Hindlimb muscle (tissue), 1 donor: ENCODE data around the gene PTGR3. TPM values are rescaled to one million over a fixed set of nuclear protein-coding genes. Genes with fewer than 3 reads are reported as not detected.
"Not testable (repeated sequence)": the region's sequence is repeated elsewhere in the genome, so short reads cannot be mapped to it uniquely, and the experiment has no call there.

Experiments
- DNase-seq: peaks from one replicate; pipeline ENCODE4 v3.0.0-alpha.2; 2013
- polyA plus RNA-seq: library from polyadenylated mRNA; unstranded; fragments of 120-200 nt; gene quantifications from one replicate; pipeline ENCODE4 v1.2.1, GENCODE V29; 2013; ENCODE audit not compliant: insufficient read length

The PTGR3 gene
- polyA plus RNA-seq, 1 donor: 50.1 TPM

DNA sequence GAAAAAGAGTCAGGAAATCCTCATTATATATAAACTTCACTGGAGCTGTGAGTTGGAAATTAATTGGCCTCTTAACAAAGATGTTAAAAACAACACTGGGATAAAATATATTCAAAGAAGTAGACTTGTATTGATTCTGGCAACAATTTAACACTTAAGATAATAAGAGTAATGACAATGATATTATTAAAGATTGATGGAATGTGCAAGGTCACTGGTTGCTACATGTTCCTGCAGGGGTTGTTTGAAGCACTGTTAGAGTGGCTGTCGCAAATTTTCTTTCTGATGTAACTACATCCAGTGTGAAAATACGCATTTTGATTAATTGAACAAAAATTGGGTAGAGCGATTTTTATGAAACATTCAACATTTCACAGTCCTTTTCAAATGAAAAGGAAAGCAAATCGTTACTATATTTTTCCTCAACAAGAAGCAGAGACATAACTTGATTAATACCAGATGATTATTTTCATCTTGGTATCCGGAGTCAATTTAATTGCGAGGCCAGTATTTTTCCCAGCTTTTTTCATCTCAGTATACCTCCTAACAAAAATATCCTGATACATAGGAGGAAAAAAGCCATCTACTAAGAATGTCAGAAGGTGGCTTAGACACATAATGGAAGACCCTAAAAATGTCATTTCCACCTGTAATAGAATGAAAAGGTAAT is 6.1 kb downstream of the PTGR3 start:
- DNase-seq: no peak

- DNase-seq: peak; percentile 62
Observed at GRCh38 chr18:75201282-75202270, 7.4 kb downstream of the PTGR3 start.

GRCh38 chr18:75200605-75201280 is 8.2 kb downstream of the PTGR3 start:
- peak; percentile 50 for DNase-seq

- no peak for DNase-seq
Observed at GRCh38 chr18:75200071-75200470, 8.9 kb downstream of the PTGR3 start.

GRCh38 chr18:75199327-75199726 is 9.6 kb downstream of the PTGR3 start:
- DNase-seq: no peak

GRCh38 chr18:75198036-75198435 is 10.9 kb downstream of the PTGR3 start:
- DNase-seq: no peak

- no peak for DNase-seq
Observed at GRCh38 chr18:75192899-75193298, 16.0 kb downstream of the PTGR3 start.

DNA sequence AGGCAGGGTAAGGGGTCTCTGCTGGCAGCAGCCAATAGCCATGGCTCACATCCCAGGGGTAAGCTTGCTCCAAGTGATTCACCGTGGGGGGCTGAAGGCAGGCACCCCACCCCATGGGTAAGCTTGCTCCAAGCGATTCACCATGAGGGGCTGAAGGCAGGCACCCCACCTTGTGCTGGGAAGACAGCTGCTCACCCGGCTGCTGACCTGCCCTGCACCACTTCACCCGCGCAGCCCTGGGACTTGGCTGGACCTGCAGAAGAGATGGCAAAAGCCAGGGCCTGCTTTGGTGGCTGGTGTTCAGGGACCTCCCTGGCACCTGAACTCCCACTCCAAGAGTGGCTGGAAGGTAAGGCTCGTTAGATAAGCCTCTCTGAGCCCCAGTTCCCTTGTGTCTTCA is 19.2 kb downstream of the PTGR3 start:
- DNase-seq: no peak

DNA sequence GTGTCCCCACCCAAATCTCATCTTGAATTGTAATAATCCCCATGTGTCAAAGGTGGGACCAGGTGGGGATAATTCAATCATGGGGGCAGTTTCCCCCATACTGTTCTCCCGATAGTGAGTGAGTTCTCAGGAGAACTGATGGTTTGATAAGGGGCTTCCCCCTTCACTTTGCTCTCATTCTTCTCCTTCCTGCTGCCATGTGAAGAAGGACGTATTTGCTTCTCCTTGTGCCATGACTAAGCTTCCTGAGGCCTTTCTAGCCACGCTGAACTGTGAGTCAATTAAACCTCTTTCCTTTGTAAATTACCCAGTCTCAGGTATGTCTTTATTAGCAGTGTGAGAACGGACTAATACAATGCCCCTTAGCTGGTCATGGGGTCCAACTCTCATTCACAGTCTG is 21.2 kb downstream of the PTGR3 start:
- DNase-seq: not testable (repeated sequence)

DNA sequence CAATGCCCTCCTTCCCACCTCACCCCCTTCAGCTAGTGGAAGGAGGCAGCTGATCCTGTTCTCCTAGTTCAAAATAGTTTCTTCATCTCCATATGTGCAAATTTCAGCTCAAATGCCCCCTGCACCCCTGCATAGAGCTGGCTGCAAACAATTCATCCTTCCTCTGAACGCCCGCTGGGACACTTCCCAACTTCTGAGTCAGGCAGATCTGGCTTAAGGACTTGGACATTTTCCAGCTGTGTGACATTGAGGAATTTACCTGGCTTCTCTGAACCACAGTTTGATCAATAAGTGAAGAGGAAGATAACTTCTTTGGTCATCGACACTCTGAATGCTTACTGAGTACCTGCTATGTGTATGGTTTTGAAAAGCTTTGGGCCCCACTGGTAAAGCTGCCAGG is 23.5 kb downstream of the PTGR3 start:
- DNase-seq: no peak

DNA sequence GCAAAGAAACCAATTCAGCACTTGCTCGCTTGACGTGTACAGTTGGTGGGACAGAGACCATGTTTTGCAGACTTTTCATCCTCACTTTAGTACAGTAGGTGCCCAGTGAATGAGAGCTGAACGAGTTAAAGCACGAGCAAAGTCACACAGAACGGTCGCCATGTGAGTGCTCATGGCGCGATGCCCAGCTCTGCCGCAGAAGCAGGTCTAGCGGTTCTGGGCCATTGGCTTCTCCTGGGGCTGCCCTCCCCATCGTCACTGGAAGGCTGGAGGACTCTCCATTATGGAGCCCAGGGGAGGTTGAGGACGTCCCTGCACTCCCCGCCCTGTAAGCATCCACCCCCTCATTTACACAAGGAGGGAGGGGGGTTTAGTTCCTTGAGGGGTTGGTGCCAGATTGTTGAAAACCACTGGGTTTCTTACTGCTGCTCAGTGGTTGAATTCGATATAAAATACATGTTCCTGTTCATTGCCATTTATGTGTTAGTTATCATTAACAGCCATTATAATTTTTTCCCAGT is 24.9 kb downstream of the PTGR3 start:
- DNase-seq: no peak

DNA sequence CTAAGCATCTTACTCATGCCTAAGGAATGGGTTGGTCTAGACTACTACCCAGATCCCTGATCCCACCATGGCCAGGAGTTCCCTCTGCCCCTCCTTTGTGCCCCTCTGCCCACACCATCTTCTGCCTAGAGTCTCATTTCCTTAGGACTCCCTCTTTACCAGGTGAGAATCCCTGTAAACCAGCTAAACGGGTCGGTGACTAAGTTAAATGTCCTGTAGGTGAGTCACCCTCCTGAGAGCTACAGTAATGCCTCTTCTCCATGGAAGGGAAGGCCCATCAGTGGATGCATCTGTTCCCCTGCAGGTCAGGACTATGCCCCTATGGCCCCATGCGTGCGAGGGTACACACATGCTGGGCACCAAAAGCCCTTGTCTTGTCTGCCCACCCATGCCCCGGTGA is 25.4 kb downstream of the PTGR3 start:
- DNase-seq: no peak

DNA sequence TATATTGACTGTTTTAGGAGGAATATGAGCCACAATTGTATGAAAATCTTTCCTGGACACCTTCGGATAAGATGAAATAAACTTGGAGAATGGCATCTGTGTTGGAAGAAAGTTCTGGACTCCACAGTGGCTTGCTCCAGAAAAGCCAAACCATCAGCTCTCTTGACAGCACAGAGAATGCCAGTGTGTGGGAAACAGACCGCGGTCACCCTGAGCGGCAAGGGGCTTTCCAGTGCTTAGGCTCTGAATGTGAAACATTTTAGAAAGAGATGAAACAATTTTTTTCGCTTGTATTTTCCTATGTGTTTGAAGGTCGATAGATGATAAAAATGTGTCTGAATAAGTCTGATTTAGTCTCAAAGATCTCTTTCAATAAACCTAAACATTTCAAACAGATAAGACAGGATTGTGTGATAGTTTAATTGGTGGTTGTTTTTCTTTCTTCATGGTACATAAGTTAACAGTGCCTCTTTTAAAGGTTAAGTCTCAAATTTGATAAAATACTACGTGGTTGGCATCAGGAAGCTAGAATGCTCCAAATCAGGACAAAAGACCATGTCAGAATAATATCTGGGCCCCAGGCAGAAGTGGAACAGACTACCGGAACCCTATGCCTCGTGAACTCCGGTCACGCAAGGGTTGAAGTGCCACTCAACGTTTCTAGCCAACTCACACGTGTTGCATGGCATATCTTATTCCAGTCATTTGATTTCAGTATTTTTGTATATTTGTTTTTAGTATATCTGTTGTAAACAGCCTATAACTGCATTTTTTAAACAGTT is 28.9 kb downstream of the PTGR3 start:
- DNase-seq: no peak

- no peak for DNase-seq
Observed at GRCh38 chr18:75178376-75178775, 30.6 kb downstream of the PTGR3 start.

DNA sequence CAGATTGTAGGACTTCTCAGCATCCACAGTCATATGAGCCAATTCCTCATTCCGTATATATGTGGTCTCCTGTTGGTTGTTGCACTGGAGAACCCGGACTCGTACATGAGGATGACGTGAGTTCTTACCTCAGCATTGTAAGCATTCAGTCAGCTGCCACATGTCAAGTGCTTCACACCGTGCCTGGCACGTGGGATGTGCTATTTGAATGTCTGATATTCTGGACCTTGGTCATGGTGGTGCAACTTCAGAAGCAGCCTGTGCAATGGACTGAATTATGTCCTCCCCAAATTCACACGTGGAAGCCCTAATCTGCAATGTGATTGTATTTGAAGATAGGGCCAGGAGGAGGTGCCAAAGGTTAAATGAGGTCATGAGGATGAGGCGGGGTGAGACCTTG is 32.1 kb downstream of the PTGR3 start:
- DNase-seq: no peak

DNA sequence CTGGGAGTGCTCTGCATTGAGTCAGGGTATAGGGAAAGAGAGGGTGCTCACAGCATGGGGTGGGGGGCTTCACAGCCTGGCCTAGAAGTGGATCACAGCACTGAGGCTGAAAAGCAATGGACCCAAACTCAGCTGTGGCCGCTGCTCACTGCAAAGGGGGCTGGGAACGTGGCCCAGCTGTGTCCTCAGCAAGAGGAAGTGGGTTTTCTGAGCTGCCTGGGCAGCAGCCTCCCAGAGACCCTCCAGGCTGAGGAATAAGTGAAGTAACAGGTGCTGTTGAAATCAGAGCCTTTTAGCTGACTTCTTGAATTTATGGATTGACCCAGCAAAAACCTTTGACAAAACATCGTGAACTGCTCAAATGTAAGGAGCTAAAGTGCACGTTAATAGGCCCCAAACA is 35.2 kb downstream of the PTGR3 start:
- no peak for DNase-seq

DNA sequence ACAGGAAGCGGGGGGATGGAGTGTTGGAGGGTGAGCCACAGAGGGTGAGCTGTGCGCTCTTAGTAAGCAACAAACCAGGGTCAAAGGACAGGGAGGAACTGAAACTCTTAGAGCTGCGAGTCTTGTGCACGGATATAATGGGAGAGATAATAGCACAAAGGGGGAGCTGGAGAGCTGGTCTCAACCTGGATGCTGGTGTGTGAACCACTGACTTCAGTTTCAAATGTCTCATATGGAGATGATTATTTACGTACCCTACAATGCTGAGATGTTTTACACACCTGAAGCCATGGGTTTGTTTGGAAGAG is 35.9 kb downstream of the PTGR3 start:
- DNase-seq: no peak

DNA sequence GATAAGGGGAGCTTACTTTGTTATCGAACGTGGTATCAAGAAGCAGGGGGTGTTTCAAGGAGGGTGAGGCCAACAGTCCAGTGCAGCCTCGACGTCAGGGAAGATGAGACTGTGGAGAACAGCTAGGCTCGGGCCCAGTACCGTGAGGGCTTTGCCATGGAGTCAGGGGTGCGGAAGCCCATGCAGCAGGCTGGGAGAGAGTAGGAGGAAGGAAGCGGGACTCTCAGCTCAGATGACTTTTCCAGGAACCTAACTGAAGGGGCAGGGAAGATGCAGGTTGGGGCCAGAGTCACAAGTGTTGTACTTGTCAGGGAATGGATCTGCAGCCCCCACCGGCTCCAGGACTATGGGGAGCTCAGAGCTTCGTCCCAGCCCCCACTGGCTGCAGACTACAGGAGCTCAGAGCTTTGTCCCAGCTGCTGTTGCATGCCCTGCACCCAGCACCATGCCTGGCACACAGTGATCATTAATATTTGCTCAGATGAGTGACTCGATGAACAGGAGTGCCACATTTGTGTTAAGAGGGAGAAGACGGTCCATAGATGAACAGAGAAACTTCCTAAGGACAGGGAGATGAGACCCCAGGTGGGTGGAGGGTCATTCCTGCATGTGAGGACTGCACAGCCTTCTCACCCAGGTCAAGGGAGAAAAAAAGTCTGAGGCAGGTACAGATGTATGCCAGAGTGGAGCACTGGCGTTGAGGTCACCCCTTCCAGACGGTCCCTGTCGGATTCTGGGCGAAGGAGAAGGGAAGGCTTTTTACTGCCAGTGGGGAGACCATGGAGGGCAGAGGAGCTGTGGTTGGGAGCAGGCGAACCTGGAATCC is 36.4 kb downstream of the PTGR3 start:
- no peak for DNase-seq

DNA sequence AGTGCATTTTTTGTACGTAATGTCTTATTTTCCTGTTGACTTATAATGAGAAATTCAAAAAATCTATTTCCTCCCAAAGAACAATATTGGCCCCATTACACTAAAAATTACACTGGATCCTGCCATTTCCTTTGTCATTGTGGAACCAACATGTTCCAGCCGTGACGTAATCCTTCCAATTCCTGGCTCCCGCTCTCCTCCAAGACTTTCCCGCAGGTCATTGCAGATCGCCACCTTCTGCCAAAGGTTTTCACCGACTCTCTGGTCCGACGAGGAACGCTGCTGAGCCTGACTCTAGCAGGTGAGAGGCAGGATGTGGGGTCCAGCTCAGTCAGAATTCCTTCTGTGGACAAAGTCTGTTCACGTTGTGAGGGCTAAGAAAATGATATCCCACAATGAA is 38.0 kb downstream of the PTGR3 start:
- DNase-seq: peak; percentile 47

DNA sequence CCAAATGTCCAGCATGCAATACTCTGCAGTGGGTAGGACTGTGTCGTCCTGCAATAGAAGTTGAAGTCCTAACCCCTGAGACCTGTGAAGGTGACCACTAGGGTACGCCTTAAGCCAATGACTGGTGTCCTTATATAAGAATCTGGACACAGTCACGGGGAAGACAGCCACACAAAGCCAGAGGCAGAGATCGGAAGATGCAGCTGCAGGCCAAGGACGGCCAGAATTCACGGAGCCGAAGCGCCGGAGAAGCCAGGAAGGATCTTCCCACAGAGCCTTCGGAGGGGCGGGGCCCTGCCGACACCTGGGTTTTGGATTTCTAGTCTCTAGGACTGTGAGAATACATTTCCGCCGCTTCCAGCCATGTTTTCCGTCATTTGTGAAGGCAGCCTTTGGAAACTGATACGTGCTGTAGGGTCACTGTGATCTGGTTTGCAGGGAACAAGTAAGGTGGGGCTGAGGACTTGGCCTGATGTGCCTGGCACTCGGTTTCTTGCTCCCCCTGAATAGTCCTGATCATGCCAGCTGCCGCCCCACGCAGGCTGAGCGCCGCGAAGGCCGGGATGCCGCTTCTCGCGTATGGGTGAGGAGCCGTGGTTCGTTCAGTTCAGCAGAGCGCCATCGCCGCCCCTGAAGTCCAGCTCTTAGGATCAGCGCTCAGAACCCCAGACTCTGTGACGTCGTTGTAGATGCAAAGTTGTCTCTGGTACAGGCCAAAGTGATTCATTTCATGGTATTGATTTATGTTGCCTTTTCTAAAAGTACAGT is 38.7 kb downstream of the PTGR3 start:
- DNase-seq: peak; percentile 71

DNA sequence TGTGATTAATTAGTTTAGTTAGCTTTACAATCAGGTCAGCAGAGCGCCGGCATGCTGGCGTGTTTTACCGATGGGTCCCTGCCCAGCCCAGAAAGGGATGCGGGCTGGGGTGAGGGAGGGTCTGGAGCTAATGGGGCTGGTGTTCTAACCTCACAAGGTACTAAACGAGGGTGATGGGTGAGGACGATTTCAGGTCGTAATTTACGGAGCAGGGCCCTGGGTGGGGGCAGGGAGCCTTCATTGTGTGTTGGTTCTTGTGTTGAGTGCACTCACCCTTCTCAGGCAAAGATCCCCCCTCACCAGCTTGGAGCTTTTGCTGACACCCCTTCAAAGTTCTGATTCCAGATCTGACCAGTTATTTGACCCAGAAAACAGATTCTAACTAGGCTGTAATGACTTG is 39.5 kb downstream of the PTGR3 start:
- DNase-seq: no peak
